ENCODE measurements around the gene HS2ST1.

Gene HS2ST1

DNA sequence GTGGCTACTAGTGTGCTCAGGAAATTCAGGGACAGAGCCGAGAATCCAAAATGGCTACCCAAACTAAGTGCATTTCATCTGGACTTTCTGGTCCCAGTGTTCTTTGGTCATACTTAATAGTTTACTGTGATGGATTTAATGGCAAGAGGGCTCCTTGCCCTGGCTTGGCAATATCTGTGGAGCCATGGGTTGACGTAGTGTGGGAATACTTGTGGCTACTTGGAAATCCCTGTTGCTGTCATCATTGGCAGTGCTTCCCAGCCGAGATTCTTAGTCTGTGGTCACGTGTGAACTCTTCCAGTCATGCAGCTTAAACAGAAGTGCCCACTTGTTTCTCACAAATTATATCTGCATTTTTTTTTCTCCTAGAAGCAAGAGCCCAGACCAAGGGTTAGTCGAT is 198.9 kb downstream of the HS2ST1 start:
- ATAC-seq: no peak
- TF ChIP-seq TCF4 (CRISPR knock-in tag; IDR thresholded peaks at IDR 0.05; ENCODE audit: borderline replicate concordance): no peak
- TF ChIP-seq RARB (CRISPR knock-in tag; IDR thresholded peaks at IDR 0.05): no peak
- no peak for TF ChIP-seq BACH2 (CRISPR knock-in tag; IDR thresholded peaks at IDR 0.05; ENCODE audit: borderline replicate concordance)
- TF ChIP-seq, protein P1, sequence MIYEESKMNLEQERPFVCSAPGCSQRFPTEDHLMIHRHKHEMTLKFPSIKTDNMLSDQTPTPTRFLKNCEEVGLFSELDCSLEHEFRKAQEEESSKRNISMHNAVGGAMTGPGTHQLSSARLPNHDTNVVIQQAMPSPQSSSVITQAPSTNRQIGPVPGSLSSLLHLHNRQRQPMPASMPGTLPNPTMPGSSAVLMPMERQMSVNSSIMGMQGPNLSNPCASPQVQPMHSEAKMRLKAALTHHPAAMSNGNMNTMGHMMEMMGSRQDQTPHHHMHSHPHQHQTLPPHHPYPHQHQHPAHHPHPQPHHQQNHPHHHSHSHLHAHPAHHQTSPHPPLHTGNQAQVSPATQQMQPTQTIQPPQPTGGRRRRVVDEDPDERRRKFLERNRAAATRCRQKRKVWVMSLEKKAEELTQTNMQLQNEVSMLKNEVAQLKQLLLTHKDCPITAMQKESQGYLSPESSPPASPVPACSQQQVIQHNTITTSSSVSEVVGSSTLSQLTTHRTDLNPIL (CRISPR knock-in tag; IDR thresholded peaks at IDR 0.05; ENCODE audit: low read depth): no peak
- TF ChIP-seq PPARA (CRISPR knock-in tag; IDR thresholded peaks at IDR 0.05; ENCODE audit: borderline replicate concordance): no peak
- no peak for TF ChIP-seq ZC3H10 (CRISPR knock-in tag; IDR thresholded peaks at IDR 0.05)
- TF ChIP-seq GLIS3 (CRISPR knock-in tag; IDR thresholded peaks at IDR 0.05): no peak
- no peak for TF ChIP-seq ESRRG (CRISPR knock-in tag; IDR thresholded peaks at IDR 0.05)
- no peak for TF ChIP-seq CSDC2 (CRISPR knock-in tag; IDR thresholded peaks at IDR 0.05)
- no peak for TF ChIP-seq ZNF70 (CRISPR knock-in tag; IDR thresholded peaks at IDR 0.05)
- TF ChIP-seq, protein P2, sequence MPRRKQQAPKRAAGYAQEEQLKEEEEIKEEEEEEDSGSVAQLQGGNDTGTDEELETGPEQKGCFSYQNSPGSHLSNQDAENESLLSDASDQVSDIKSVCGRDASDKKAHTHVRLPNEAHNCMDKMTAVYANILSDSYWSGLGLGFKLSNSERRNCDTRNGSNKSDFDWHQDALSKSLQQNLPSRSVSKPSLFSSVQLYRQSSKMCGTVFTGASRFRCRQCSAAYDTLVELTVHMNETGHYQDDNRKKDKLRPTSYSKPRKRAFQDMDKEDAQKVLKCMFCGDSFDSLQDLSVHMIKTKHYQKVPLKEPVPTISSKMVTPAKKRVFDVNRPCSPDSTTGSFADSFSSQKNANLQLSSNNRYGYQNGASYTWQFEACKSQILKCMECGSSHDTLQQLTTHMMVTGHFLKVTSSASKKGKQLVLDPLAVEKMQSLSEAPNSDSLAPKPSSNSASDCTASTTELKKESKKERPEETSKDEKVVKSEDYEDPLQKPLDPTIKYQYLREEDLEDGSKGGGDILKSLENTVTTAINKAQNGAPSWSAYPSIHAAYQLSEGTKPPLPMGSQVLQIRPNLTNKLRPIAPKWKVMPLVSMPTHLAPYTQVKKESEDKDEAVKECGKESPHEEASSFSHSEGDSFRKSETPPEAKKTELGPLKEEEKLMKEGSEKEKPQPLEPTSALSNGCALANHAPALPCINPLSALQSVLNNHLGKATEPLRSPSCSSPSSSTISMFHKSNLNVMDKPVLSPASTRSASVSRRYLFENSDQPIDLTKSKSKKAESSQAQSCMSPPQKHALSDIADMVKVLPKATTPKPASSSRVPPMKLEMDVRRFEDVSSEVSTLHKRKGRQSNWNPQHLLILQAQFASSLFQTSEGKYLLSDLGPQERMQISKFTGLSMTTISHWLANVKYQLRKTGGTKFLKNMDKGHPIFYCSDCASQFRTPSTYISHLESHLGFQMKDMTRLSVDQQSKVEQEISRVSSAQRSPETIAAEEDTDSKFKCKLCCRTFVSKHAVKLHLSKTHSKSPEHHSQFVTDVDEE (CRISPR knock-in tag; IDR thresholded peaks at IDR 0.05): no peak
- no peak for TF ChIP-seq ZFP3 (CRISPR knock-in tag; IDR thresholded peaks at IDR 0.05)
- TF ChIP-seq TOX (CRISPR knock-in tag; IDR thresholded peaks at IDR 0.05; ENCODE audit: borderline replicate concordance): no peak
- no peak for TF ChIP-seq ZNF8 (CRISPR knock-in tag; IDR thresholded peaks at IDR 0.05)
- TF ChIP-seq, protein P3, sequence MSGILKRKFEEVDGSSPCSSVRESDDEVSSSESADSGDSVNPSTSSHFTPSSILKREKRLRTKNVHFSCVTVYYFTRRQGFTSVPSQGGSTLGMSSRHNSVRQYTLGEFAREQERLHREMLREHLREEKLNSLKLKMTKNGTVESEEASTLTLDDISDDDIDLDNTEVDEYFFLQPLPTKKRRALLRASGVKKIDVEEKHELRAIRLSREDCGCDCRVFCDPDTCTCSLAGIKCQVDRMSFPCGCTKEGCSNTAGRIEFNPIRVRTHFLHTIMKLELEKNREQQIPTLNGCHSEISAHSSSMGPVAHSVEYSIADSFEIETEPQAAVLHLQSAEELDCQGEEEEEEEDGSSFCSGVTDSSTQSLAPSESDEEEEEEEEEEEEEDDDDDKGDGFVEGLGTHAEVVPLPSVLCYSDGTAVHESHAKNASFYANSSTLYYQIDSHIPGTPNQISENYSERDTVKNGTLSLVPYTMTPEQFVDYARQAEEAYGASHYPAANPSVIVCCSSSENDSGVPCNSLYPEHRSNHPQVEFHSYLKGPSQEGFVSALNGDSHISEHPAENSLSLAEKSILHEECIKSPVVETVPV (CRISPR knock-in tag; IDR thresholded peaks at IDR 0.05): no peak

DNA sequence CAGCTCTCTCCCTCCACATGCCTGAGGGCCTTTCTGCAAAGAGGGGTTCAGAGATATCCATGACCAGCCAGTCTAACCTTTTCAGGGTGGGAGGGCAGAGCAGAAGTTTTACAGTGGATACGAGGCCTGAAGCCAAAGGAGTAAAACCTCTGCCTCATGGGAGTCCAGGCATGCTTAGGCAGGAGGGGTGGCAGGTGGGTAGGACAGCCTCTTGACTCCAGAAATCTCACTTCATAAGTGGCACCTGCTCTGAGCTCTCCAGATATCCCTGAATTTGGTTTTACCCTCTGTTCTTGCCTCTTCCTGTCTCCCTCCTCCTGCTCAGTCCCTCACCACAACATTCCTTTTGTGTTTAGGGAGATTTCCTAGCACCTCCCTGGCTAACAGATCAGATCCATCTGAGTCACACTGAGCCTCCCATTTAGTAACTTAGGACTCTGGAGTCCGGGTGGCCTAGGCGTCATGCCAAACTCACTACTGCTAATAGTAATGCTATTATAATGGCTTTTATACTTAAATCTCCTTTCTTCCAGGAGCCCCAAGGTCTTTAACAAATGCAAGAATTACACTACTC is 201.0 kb downstream of the HS2ST1 start:
- ATAC-seq: peak; percentile 31
- TF ChIP-seq ESRRG (CRISPR knock-in tag; IDR thresholded peaks at IDR 0.05) (no peak), ZNF8 (CRISPR knock-in tag; IDR thresholded peaks at IDR 0.05) (no peak), GLIS3 (CRISPR knock-in tag; IDR thresholded peaks at IDR 0.05) (no peak)
- TF ChIP-seq, protein P2 (CRISPR knock-in tag; IDR thresholded peaks at IDR 0.05): no peak
- TF ChIP-seq, protein P3 (CRISPR knock-in tag; IDR thresholded peaks at IDR 0.05): no peak

DNA sequence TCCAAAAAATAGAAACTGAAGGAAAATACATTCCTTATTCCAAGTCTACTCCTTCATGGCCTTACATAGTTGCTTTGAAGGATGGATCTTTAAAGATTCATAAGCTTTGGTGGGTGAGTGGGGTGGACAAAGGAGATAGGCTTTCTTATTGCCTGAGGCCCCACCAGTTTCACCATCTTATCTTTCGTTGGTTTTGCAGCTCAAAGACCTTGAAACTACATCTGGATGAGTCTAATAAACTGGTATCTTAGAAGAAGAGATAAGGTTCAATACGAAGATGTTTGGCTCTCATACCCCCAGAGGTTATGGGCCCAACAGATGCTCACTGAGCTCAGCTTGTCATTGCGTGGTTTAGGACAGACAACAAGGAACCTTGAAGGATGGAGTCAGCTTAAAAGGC is 201.5 kb downstream of the HS2ST1 start:
- no peak for ATAC-seq

More for the DNA sequence above, 201.5 kb downstream of the HS2ST1 start:
- TF ChIP-seq ZC3H10 (CRISPR knock-in tag; IDR thresholded peaks at IDR 0.05) (no peak), ESRRG (CRISPR knock-in tag; IDR thresholded peaks at IDR 0.05) (no peak), RARB (CRISPR knock-in tag; IDR thresholded peaks at IDR 0.05) (no peak), ZNF8 (CRISPR knock-in tag; IDR thresholded peaks at IDR 0.05) (no peak), PPARA (CRISPR knock-in tag; IDR thresholded peaks at IDR 0.05; ENCODE audit: borderline replicate concordance) (no peak), ZNF70 (CRISPR knock-in tag; IDR thresholded peaks at IDR 0.05) (no peak), ZFP3 (CRISPR knock-in tag; IDR thresholded peaks at IDR 0.05) (no peak), OSR1 (CRISPR knock-in tag; IDR thresholded peaks at IDR 0.05) (no peak), ZNF565 (CRISPR knock-in tag; conservative IDR thresholded peaks at IDR 0.05; ENCODE audit: low read depth) (no peak), TOX (CRISPR knock-in tag; IDR thresholded peaks at IDR 0.05; ENCODE audit: borderline replicate concordance) (no peak), TCF4 (CRISPR knock-in tag; IDR thresholded peaks at IDR 0.05; ENCODE audit: borderline replicate concordance) (no peak), ISL1 (CRISPR knock-in tag; IDR thresholded peaks at IDR 0.05) (no peak), SNAI2 (CRISPR knock-in tag; IDR thresholded peaks at IDR 0.05) (no peak)
- TF ChIP-seq, protein P3 (CRISPR knock-in tag; IDR thresholded peaks at IDR 0.05): no peak
- TF ChIP-seq, protein P4, sequence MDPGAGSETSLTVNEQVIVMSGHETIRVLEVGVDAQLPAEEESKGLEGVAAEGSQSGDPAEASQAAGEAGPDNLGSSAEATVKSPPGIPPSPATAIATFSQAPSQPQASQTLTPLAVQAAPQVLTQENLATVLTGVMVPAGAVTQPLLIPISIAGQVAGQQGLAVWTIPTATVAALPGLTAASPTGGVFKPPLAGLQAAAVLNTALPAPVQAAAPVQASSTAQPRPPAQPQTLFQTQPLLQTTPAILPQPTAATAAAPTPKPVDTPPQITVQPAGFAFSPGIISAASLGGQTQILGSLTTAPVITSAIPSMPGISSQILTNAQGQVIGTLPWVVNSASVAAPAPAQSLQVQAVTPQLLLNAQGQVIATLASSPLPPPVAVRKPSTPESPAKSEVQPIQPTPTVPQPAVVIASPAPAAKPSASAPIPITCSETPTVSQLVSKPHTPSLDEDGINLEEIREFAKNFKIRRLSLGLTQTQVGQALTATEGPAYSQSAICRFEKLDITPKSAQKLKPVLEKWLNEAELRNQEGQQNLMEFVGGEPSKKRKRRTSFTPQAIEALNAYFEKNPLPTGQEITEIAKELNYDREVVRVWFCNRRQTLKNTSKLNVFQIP (CRISPR knock-in tag; IDR thresholded peaks at IDR 0.05; ENCODE audit: borderline replicate concordance, low read depth): no peak

Data from SK-N-SH treated with all-trans-retinoic acid at 6 μM for 48 hours (cell line).